Stimulated activated effector memory CD8-positive, alpha-beta T cell treated with anti-CD3 and anti-CD28 coated beads, Interleukin-12 subunit alpha, Interleukin-12 subunit beta, amount 100 ng/mL, for 72 hours (primary cell): ENCODE measurements around the gene PPCDC.

ENCODE experiments used
- ATAC-seq: fragments of 150-1000 bp; cut with Tn5 transposase; 2 replicates; pipeline ENCODE4 v1.10.0; 2021
- DNase-seq, 2 donors: peaks; one replicate each; pipeline ENCODE4 v3.0.0; 2021 to 2022; ENCODE audit warnings: low spot score in 2 of 2
- H3K27ac Mint-ChIP-seq: one replicate; pipeline ENCODE4 v1.8.0; 2022; ENCODE audit warnings: mild to moderate bottlenecking, mixed read lengths
- H3K36me3 Mint-ChIP-seq: one replicate; pipeline ENCODE4 v1.8.0; 2022; ENCODE audit warnings: mild to moderate bottlenecking, mixed read lengths
- H3K4me1 Mint-ChIP-seq: one replicate; pipeline ENCODE4 v1.8.0; 2022; ENCODE audit warnings: mixed read lengths
- H3K4me3 Mint-ChIP-seq: one replicate; pipeline ENCODE4 v1.8.0; 2022; ENCODE audit warnings: mild to moderate bottlenecking, mixed read lengths
- H3K9me3 Mint-ChIP-seq: one replicate; pipeline ENCODE4 v1.8.0; 2022; ENCODE audit warnings: mixed read lengths

The PPCDC gene

DNA sequence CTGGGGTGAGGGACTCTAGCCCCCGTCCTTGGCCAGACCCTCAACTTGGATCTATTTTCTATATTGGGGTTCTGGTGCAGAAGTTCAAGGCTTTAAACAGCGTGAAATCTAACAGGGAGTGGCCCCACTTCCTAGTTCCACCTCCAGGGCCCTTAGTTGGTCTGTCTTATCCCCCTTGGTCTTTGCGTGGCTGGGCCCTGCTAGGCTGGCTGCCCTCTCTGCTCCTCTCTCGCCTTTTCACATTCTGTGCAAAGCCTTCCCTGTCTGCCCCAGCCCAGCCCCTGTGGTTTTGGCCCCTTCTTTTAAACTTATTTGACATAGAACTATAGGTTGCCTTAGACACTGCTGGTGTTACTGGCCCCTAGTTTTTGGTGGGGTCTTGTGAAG lies 5.6 kb downstream of the PPCDC start:
- Mint-ChIP-seq H3K27ac (peak overlapping the region; percentile 71), H3K4me3 (no peak overlapping the region), H3K9me3 (no peaks in the 10 kb centered on the region), H3K36me3 (peaks cover 23% of the 10 kb centered on the region), H3K4me1 (peaks cover 32% of the 10 kb centered on the region)
- ATAC-seq (peak; percentile 12), DNase-seq (no peak)

DNA sequence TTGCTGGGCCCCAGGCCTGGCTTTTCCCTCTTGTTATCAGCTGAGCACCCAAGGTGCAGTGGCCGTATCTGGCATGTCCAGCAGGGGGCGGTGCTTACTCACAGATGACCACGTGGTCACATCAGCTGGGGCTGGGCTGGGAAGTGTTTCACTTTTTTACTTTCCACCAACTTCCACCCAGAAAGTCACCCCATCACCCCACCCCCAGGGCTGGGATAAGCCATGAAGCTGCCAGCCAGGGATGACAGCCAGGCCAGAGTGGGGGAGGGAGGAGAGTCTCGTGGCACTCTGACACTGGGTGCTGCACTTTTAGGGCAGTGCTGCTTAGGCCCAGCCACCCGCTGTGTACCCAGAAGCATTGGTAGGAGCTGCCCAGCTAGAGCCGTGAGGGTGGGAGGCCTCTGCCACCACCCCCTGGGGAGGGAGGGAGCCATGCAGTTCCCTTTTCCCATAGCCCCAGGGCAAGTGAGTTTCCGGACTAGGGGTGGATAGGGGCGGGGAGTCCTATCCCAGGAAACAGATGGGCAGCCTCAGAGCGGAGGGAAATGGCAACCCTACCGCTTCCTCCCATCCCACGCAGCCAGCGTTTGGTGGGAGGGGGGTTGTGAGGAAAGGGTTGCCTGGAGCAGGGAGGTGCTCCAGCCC lies 6.1 kb downstream of the PPCDC start:
- Mint-ChIP-seq H3K4me3 (no peak overlapping the region), H3K4me1 (peaks cover 27% of the 10 kb centered on the region)
- peak; percentile 88 to 94 for DNase-seq

DNA sequence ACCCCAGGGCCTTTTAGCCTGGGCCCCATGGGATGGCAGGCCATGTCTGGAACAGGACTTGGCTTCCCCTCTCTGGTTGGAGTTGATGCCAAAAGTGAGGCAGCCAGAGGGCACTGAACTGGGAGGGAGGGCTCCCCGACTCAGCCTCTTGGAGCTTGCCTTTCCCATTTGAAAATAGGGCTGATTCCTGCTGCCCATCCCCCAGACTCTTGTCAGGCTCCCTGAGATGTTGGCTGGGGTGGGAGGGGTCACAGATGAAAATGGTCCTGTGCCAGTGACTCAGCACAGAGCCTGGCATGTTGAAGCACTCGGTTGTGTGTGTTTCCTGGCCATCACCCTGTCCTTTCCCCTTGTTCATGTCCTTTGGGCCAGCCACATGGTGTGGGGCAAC lies 6.6 kb downstream of the PPCDC start:
- no peak for ATAC-seq
- Mint-ChIP-seq H3K4me3 (no peak overlapping the region), H3K4me1 (peaks cover 22% of the 10 kb centered on the region), H3K36me3 (peaks cover 14% of the 10 kb centered on the region), H3K9me3 (no peaks in the 10 kb centered on the region), H3K27ac (no peak overlapping the region)
- no peak for DNase-seq

More for the DNA sequence above, 6.1 kb downstream of the PPCDC start:
- H3K36me3 Mint-ChIP-seq = peaks cover 18% of the 10 kb centered on the region
- ATAC-seq = peak; percentile 84
- H3K9me3 Mint-ChIP-seq = no peaks in the 10 kb centered on the region
- peak overlapping the region; percentile 71 for H3K27ac Mint-ChIP-seq

DNA sequence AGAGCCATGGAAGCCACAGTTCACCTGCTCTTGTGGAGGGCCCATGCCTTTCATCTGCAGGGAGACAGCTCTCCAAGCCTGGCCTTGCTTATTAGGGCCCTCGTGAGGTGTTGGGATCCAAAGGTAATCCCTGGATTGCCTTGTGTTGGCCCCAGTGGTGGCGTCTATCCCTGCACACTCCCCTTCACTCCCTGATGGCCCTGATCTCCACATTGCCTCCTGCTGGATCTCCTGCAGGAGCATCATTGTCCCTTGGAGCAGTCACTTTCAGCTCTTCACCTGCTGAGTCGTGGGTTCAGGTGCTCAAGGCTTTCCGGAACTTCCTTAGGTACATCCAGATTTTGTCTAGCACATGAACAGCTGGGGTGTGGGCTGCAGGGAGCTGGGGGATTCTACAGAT lies 7.0 kb downstream of the PPCDC start:
- Mint-ChIP-seq H3K4me3 (no peak overlapping the region), H3K4me1 (peaks cover 18% of the 10 kb centered on the region), H3K27ac (peak overlapping the region; percentile 50), H3K9me3 (no peaks in the 10 kb centered on the region), H3K36me3 (peaks cover 14% of the 10 kb centered on the region)
- no peak for DNase-seq
- ATAC-seq = no peak

DNA sequence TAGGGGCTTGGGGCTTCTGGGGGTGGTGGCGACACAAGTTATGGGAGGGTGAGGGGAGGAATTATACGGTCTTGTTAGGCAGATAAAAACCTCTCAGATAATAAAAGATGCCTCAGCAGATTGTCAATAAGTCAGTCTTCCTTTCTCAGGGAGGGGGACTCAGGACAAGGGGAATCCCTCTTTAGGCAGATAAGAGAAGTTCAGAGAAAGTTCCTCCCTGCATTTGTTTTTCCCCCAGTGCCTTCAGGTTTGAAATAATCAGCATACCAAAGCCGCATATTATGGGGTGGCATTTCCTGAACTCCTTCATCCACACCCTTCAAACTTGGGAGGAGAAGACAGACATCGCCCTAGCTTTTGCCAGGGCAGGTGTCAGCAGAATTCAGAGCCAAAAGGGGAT lies 8.5 kb downstream of the PPCDC start:
- no peak overlapping the region for H3K4me3 Mint-ChIP-seq
- H3K4me1 Mint-ChIP-seq = peaks cover 24% of the 10 kb centered on the region
- DNase-seq (no peak), ATAC-seq (no peak)
- H3K9me3 Mint-ChIP-seq = no peaks in the 10 kb centered on the region
- H3K27ac Mint-ChIP-seq = no peak overlapping the region
- H3K36me3 Mint-ChIP-seq = peaks cover 28% of the 10 kb centered on the region

DNA sequence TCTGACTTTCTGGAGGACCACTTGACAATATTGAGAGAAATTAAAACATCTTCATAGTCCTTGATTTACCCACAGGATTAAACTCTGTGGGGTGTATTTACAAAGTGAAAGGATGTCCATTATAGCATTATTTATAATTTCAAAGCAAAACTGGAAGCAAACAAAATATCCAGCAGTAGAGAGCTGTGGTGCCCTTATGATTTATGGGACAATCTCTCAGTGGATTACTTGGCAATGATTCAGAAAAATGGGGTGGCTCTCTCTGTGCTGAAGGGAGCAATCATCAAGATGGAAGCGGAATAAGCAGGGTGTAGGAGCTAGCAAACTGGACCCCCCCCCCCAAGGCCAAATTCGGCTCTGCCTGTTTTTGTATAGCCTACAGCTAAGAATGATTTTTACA lies 9.0 kb downstream of the PPCDC start:
- Mint-ChIP-seq H3K4me1 (peaks cover 28% of the 10 kb centered on the region), H3K27ac (no peak overlapping the region), H3K4me3 (no peak overlapping the region), H3K9me3 (no peaks in the 10 kb centered on the region), H3K36me3 (peaks cover 30% of the 10 kb centered on the region)
- no peak for DNase-seq
- no peak for ATAC-seq

DNA sequence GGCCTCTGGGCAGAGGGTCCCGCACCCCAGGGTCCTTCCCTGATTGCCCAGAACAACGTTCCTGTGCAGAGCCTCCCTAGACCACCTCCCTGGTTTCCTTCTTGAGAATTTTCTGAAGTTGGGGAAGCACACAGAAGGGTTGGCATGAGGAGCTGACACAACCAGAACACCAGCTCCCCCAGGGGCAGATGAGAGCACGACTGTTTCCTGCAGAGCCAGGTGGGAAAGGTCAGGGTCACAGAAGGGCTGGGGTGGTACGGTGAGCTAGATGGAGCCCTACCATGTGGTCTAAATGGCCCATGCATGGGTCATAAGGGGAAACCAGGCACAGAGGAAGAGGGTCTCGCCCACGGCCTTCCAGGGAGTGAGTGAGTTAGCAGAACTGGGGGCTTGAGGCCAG lies 10.4 kb downstream of the PPCDC start:
- H3K4me3 Mint-ChIP-seq = no peak overlapping the region
- H3K4me1 Mint-ChIP-seq = peaks cover 35% of the 10 kb centered on the region
- no peaks in the 10 kb centered on the region for H3K9me3 Mint-ChIP-seq
- H3K27ac Mint-ChIP-seq = peak overlapping the region; percentile 32
- H3K36me3 Mint-ChIP-seq = peaks cover 30% of the 10 kb centered on the region
- ATAC-seq (no peak), DNase-seq (no peak)

DNA sequence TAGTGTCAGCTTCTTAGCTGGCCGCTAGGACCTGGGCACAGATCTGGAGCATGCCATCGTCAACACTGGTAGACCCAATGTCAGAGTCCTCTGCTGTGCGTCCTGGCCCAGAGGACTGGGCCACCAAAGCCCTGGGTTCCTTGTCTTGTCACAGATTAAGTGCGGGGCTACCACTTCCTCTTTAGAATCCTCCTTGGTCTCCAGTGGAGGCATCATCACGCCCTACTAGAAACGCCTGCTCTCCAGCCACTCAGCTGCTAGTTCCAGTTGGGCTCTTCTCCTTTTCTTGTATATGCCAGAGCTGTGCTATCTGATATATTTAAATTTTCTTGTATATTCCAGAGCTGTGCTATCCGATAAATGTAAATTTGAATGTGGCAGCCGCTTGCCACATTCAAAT lies 11.2 kb downstream of the PPCDC start:
- Mint-ChIP-seq H3K27ac (no peak overlapping the region), H3K36me3 (peaks cover 30% of the 10 kb centered on the region), H3K4me1 (peaks cover 29% of the 10 kb centered on the region), H3K4me3 (no peak overlapping the region), H3K9me3 (no peaks in the 10 kb centered on the region)
- ATAC-seq = no peak
- DNase-seq = no peak

DNA sequence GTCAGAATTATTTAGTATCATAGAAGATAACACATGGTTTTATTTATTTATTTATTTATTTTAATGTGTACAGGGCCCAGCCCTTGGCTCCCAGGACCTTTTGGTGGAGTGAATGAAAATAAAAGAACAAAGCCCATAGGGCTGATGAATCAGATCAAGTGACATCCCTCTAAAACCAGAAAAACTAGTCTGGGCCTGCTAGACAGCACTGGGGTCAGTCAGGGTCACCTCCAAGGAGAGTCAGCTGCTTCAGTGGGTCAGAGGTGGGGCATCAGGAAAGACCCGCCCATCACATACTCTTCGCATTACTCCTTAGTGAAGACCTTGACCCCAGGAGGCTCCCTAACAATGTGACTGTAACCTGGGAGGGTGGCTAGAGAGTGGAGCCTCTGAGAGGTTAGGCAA lies 12.8 kb downstream of the PPCDC start:
- Mint-ChIP-seq H3K27ac (peak overlapping the region; percentile 85), H3K4me3 (peak overlapping the region; percentile 21), H3K9me3 (no peaks in the 10 kb centered on the region), H3K36me3 (peaks cover 25% of the 10 kb centered on the region), H3K4me1 (peaks cover 36% of the 10 kb centered on the region)
- ATAC-seq = no peak
- DNase-seq = no peak

DNA sequence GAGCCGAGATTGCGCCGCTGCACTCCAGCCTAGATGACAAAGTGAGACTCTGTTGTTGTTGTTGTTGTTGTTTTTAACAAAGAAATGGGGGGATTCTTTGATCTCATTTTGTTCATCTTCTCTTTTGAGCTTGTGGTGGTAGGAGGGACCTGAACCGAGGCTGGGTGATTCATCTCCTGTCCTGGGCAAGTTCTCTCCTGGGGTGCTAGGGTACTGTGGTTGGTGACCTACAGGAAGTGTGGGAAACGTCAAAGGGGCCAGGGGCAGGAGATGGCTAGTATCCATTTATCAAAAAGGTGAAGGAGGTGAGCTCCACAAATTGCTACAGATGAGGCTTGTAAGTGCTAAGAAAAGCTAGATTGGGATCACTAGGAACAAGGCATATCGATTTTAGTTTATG lies 14.3 kb downstream of the PPCDC start:
- peak overlapping the region; percentile 21 for H3K4me3 Mint-ChIP-seq
- no peak for DNase-seq
- H3K4me1 Mint-ChIP-seq = peaks cover 50% of the 10 kb centered on the region
- ATAC-seq = peak; percentile 87
- peaks cover 21% of the 10 kb centered on the region for H3K36me3 Mint-ChIP-seq
- H3K27ac Mint-ChIP-seq = peak overlapping the region; percentile 13
- no peaks in the 10 kb centered on the region for H3K9me3 Mint-ChIP-seq

DNA sequence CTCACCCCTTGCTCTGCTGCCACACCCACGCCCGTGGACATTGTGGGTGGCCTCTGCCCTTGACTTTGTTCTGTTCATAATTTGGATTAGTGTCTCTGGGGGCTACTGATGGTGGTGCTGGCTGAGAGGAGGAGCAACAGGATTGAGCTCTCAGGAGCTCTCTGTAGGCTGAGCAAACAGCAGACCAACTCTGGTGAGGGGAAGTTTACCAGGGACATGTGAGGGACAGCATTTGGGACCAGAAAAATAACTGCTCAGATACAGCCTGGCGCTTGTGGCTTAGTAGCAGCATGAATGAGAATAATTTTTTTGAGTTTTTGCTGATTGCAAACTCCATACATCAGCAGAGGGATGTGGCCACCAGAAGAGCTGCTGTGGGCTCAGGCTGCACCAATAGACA lies 14.8 kb downstream of the PPCDC start:
- Mint-ChIP-seq H3K27ac (peak overlapping the region; percentile 13), H3K4me3 (peak overlapping the region; percentile 21), H3K36me3 (peaks cover 21% of the 10 kb centered on the region), H3K9me3 (no peaks in the 10 kb centered on the region), H3K4me1 (peaks cover 56% of the 10 kb centered on the region)
- DNase-seq (no peak), ATAC-seq (no peak)

DNA sequence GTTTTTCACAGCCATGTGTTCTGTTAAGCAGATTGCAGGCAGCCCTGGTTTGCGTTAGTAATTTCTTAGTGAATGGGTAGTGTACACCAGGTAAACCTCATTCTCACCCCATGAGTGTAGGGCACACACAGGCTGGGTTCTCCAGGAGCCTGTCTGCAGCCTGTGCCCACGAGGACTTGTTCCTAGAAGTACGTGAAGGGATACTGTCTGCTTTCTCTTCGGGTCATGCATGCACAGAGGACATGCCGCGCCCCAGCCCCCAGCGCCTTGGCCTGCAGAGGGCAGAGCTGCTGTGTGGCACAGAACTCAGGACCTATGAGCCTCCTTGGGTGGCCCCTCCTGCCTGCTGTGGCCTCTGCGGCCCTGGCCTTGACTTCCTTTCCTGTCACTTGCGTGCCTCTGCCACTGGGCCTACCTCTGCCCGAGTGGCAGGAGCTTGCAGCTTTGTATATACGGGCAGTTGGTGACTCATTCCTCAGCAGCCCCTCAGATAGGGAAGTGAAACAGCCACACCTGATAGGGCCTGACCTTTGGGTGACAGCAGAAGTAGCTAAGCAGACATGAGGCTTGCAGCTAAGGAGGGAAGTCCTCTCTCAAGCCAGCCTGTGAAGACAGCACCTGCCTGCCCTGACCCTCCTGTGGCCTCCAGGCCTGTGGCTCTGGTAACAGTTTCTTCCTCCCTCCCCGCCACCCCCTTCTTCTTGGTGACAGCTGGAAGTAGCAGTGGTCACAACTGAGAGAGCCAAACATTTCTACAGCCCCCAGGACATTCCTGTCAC lies 19.5 kb downstream of the PPCDC start:
- DNase-seq (peak; percentile 65 to 89), ATAC-seq (peak; percentile 92)
- Mint-ChIP-seq H3K27ac (no peak overlapping the region), H3K36me3 (peaks cover 4% of the 10 kb centered on the region), H3K4me3 (peak overlapping the region; percentile 53), H3K4me1 (peaks cover 84% of the 10 kb centered on the region), H3K9me3 (no peaks in the 10 kb centered on the region)

DNA sequence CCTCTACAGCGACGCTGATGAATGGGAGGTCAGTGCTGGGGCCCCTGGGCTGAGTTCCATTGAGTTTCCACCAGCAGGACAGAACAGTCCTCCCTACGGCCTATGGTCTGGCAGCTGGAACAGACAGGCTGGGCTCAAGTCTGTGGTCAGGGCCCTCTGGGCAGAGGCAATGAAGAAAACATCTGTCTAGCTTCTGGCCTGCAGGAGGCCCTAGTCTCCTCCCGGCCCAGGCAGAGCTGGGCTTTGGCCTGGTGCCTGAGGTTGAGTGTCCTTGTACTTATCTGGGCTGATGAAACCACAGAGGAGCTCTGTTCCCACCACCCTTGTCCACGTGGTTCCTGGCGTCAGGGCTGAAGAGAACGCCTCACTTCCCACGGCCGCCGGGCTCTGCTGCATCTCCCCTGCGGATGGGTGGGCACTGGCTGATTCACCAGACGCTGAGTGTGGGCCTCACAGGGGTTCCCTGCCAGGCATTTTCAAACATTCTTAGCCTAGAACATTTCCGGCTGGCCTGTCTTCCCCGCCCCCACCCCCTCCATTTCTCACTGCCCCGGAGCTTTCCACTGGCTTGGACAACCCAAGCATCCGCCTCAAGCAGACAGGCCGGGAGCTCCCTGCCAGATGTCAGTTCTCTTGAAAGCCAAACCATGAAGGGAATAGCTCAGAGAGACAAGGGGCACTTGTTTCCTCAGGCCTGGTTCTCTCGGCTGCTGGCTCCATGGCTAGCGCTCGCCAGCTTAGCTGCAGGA lies 20.3 kb downstream of the PPCDC start:
- no peak for DNase-seq
- peaks cover 78% of the 10 kb centered on the region for H3K4me1 Mint-ChIP-seq

DNA sequence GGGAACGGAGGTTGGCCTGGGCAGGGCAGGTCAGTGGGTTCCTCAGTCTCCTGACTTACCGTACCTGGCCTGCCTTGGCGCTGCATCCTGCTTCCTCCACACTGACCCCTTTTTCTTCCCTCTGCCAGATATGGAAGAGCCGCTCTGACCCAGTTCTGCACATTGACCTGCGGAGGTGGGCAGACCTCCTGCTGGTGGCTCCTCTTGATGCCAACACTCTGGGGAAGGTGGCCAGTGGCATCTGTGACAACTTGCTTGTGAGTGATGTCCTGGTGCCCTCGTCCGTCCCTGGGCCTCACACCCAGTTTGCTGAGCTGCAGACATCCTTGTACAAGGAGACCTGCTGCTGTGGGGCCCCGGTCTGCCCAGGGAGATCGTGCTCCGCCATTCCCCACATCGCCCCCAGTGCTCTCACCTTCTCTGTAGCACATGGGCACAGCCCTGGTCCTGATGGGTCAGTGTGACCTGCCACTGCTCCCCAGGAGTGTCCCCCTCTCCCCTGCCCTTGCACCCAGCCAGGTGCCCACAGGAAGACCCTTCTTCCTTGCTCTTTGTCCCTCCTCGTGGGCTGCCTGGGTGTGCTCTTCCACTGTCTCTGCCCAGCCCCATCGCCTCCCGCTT lies 21.0 kb downstream of the PPCDC start:
- Mint-ChIP-seq H3K27ac (peak overlapping the region; percentile 69), H3K4me1 (peaks cover 74% of the 10 kb centered on the region), H3K4me3 (peak overlapping the region; percentile 53), H3K36me3 (peaks cover 14% of the 10 kb centered on the region), H3K9me3 (no peaks in the 10 kb centered on the region)
- ATAC-seq (no peak), DNase-seq (no peak)

More for the DNA sequence above, 20.3 kb downstream of the PPCDC start:
- ATAC-seq = no peak
- Mint-ChIP-seq H3K9me3 (no peaks in the 10 kb centered on the region), H3K36me3 (peaks cover 7% of the 10 kb centered on the region), H3K4me3 (peak overlapping the region; percentile 53), H3K27ac (peak overlapping the region; percentile 69)

DNA sequence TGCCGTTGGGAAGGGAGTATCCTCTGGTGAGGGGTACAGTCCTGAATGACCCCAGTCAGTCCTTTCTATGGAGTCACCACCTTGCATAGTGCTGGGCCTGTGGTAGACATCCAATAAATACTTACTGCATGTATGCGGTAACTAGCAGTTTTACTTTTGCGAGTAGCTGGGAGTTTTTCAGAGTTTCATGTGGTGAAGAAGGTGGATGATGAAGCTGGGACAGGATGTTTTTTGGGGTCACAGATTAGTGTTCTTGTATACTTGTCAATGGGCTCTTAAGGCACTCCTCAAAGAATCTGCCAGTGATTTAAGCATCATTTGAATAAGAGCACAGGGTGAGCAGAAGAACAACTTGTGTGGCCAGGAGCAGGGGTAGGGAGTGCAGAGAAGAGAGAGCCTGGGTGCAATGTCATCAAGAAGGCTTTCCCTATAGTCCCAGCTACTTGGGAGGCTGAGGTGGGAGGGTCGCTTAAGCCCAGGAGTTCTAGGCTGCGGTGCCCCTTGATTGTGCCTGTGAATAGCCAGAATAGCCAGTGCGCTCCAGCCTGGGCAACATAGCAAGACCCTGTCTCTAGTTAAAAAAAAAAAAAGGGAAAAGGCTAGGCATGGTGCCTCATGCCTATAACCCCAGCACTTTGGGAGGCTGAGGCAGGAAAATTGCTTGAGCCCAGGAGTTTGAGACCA lies 22.1 kb downstream of the PPCDC start:
- Mint-ChIP-seq H3K36me3 (peaks cover 10% of the 10 kb centered on the region), H3K27ac (peak overlapping the region; percentile 58), H3K4me3 (peak overlapping the region; percentile 53), H3K9me3 (no peaks in the 10 kb centered on the region), H3K4me1 (peaks cover 74% of the 10 kb centered on the region)
- peak; percentile 27 for ATAC-seq
- DNase-seq = no peak
